SK-N-SH (cell line): ENCODE data around the gene PRIMPOL. TPM values are rescaled to one million over a fixed set of nuclear protein-coding genes. Genes with fewer than 3 reads are reported as not detected.

Experiments used
- CTCF ChIA-PET: fragments of 300-600, 350-600 bp; formaldehyde crosslinking; extraction: SDS; loops from one replicate; lab custom pipeline; 2021; lab: Yijun Ruan, JAX
- POLR2A ChIA-PET: fragments of 350-600 bp; sonication (Branson Sonifier 250); formaldehyde crosslinking; extraction: SDS; loops from one replicate; lab custom pipeline; 2020; ENCODE audit warnings: antibody characterized with exemption, inconsistent platforms; lab: Yijun Ruan, JAX
- DNase-seq: peaks from one replicate; pipeline ENCODE4 v3.0.0; 2012
- H2AFZ ChIP-seq: fragments of 200-600 bp; sonication (generic); 2 replicates; pipeline ENCODE4 v1.8.1; 2016; ENCODE audit warnings: antibody characterized with exemption, mild to moderate bottlenecking, low read depth
- H3F3A ChIP-seq: fragments of 200-600 bp; sonication (generic); replicated peaks from 2 replicates; pipeline ENCODE3; 2016; ENCODE audit warnings: antibody characterized with exemption, mild to moderate bottlenecking; ENCODE audit not compliant: insufficient read depth
- H3K27ac ChIP-seq, 2 experiments: fragments of 200-500 bp in 1 of 2; fragments of 200-600 bp in 1 of 2; sonication (Bioruptor generic) in 1 of 2; sonication (generic), shearing (Covaris generic) in 1 of 2; 2 replicates each; pipeline versions ENCODE4 v1.5.1 to v1.6.1; 2014 to 2016; ENCODE audit warnings: low read depth in 2 of 2, inconsistent platforms in 1 of 2, low read length in 1 of 2, mild to moderate bottlenecking in 1 of 2, mixed read lengths in 1 of 2
- H3K27me3 ChIP-seq: fragments of 200-600 bp; sonication (generic), shearing (Covaris generic); 2 replicates; pipeline ENCODE4 v1.6.1; 2016; ENCODE audit warnings: mixed run types; ENCODE audit not compliant: insufficient read depth
- H3K36me3 ChIP-seq, 2 experiments: fragments of 200-500 bp in 1 of 2; fragments of 200-600 bp in 1 of 2; sonication (Bioruptor generic) in 1 of 2; sonication (generic) in 1 of 2; replicated peaks in 1 of 2; 2 replicates each; pipeline versions ENCODE3 to v1.5.1; 2014 to 2016; ENCODE audit warnings: low read length in 1 of 2, mild to moderate bottlenecking in 1 of 2; ENCODE audit not compliant: insufficient read depth in 2 of 2, control insufficient read depth in 1 of 2
- H3K4me1 ChIP-seq, 2 experiments: fragments of 200-500 bp in 1 of 2; fragments of 200-600 bp in 1 of 2; sonication (Bioruptor generic) in 1 of 2; sonication (generic), shearing (Covaris generic) in 1 of 2; 2 replicates each; pipeline versions ENCODE4 v1.5.1 to v1.6.1; 2014 to 2016; ENCODE audit warnings: low read depth in 1 of 2, low read length in 1 of 2, mixed run types in 1 of 2; ENCODE audit not compliant: insufficient read depth in 2 of 2, control insufficient read depth in 1 of 2
- H3K4me2 ChIP-seq: fragments of 200-600 bp; sonication (generic), shearing (Covaris generic); 2 replicates; pipeline ENCODE4 v1.6.1; 2017; ENCODE audit warnings: mixed run types
- H3K4me3 ChIP-seq, 2 experiments: fragments of 200-500 bp in 1 of 2; fragments of 200-600 bp in 1 of 2; sonication (Bioruptor generic) in 1 of 2; sonication (generic), shearing (Covaris generic) in 1 of 2; 2 replicates each; pipeline versions ENCODE4 v1.5.1 to v1.8.1; 2014 to 2016; ENCODE audit warnings: low read depth in 2 of 2, inconsistent platforms in 1 of 2, low read length in 1 of 2, mild to moderate bottlenecking in 1 of 2, mixed read lengths in 1 of 2, moderate library complexity in 1 of 2
- H3K79me2 ChIP-seq: fragments of 200-600 bp; sonication (generic); 2 replicates; pipeline ENCODE4 v1.8.1; 2017; ENCODE audit warnings: mild to moderate bottlenecking; ENCODE audit not compliant: insufficient read depth
- H3K9ac ChIP-seq: fragments of 200-600 bp; sonication (generic); 2 replicates; pipeline ENCODE4 v1.6.1; 2017; ENCODE audit warnings: mixed run types
- H3K9me2 ChIP-seq: fragments of 200-600 bp; sonication (generic); 2 replicates; pipeline ENCODE4 v1.6.1; 2017; ENCODE audit warnings: mixed run types
- H3K9me3 ChIP-seq: fragments of 200-600 bp; sonication (generic); 2 replicates; pipeline ENCODE4 v1.6.1; 2017; ENCODE audit warnings: mixed run types, mild to moderate bottlenecking, moderate library complexity
- H4K20me1 ChIP-seq: fragments of 200-600 bp; sonication (generic); 2 replicates; pipeline ENCODE4 v1.6.1; 2017; ENCODE audit warnings: mild to moderate bottlenecking, mixed run types; ENCODE audit not compliant: insufficient read depth
- CHD2 ChIP-seq: fragments of 150-350 bp; IDR thresholded peaks from 2 replicates; pipeline ENCODE4 v1.6.1; 2018; ENCODE audit warnings: low read length; ENCODE audit not compliant: partially characterized antibody
- FOSL2 ChIP-seq: IDR thresholded peaks from 2 replicates; pipeline ENCODE4 v1.4.0; 2012; ENCODE audit warnings: low read depth, mild to moderate bottlenecking, moderate library complexity, borderline replicate concordance
- PBX3 ChIP-seq: IDR thresholded peaks from 2 replicates; pipeline ENCODE4; 2012
- RCOR1 ChIP-seq: fragments of 150-350 bp; IDR thresholded peaks from 2 replicates; pipeline ENCODE4 v1.6.1; 2017; ENCODE audit warnings: antibody characterized with exemption, low read length
- RFX5 ChIP-seq: IDR thresholded peaks from 2 replicates; pipeline ENCODE4 v1.6.1; 2012; ENCODE audit warnings: mild to moderate bottlenecking, improper control_type of control experiment, low read length
- TCF12 ChIP-seq: IDR thresholded peaks from 2 replicates; pipeline ENCODE4 v1.4.0; 2012
- TEAD4 ChIP-seq: IDR thresholded peaks from 2 replicates; pipeline ENCODE4 v1.4.0; 2012; ENCODE audit warnings: mild to moderate bottlenecking, borderline replicate concordance; ENCODE audit not compliant: insufficient read depth
- WGBS: methylation state at CpG from one replicate; pipeline ENCODE4 v1.1.6; 2017; ENCODE audit warnings: low lambda C conversion rate; 5-methylcytosine and 5-hydroxymethylcytosine counted together
- polyA plus RNA-seq, 3 experiments: library from polyadenylated mRNA; depleted of rRNA; stranded (reverse); fragments of >200 nt; gene quantifications; 2 replicates each; pipeline ENCODE4 v1.2.3, GENCODE V29; 2012
- TF ChIP-seq, protein P1 (sequence below): fragments of 200-600 bp; sonication (generic); IDR thresholded peaks from 2 replicates; pipeline ENCODE4 v1.6.1; 2017; ENCODE audit warnings: antibody characterized with exemption, mild to moderate bottlenecking, moderate library complexity
- TF ChIP-seq, protein P2 (sequence below): IDR thresholded peaks from 2 replicates; pipeline ENCODE4 v1.6.1; 2012; ENCODE audit warnings: mild to moderate bottlenecking, low read depth, low read length, moderate library complexity

PRIMPOL gene
- polyA plus RNA-seq, 1 of the 3 experiments (the other 2 are of a cell fraction) = 8.0 TPM

GRCh38 chr4:184641451-184641850, 8.1 kb upstream of the PRIMPOL start:
- 94% methylated on average over 5 of the region's 5 CpGs for WGBS

More at GRCh38 chr4:184641451-184641850, 8.1 kb upstream of the PRIMPOL start:
- CTCF ChIA-PET = no interaction called here
- Histone ChIP-seq H2AFZ (no peak overlapping the region), H3K9me2 (no peaks in the 10 kb centered on the region), H3K36me3 (peaks cover 34 to 46% of the 10 kb centered on the region in 2 experiments), H3K27ac (no peak overlapping the region), H3K4me2 (no peak overlapping the region), H3F3A (peaks cover 7% of the 10 kb centered on the region), H3K9ac (no peak overlapping the region), H3K4me3 (no peak overlapping the region), H3K9me3 (no peaks in the 10 kb centered on the region), H3K79me2 (peaks cover 95% of the 10 kb centered on the region), H4K20me1 (peaks cover 18% of the 10 kb centered on the region), H3K4me1 (peaks cover 8 to 19% of the 10 kb centered on the region in 2 experiments; a peak in 3 of 4 replicates), H3K27me3 (no peaks in the 10 kb centered on the region)
- no peak for DNase-seq
- POLR2A ChIA-PET = no interaction called here
- TF ChIP-seq TCF12 (no peak), CHD2 (no peak), TEAD4 (no peak), RFX5 (no peak), RCOR1 (no peak), PBX3 (no peak), FOSL2 (no peak)
- TF ChIP-seq, protein P1, sequence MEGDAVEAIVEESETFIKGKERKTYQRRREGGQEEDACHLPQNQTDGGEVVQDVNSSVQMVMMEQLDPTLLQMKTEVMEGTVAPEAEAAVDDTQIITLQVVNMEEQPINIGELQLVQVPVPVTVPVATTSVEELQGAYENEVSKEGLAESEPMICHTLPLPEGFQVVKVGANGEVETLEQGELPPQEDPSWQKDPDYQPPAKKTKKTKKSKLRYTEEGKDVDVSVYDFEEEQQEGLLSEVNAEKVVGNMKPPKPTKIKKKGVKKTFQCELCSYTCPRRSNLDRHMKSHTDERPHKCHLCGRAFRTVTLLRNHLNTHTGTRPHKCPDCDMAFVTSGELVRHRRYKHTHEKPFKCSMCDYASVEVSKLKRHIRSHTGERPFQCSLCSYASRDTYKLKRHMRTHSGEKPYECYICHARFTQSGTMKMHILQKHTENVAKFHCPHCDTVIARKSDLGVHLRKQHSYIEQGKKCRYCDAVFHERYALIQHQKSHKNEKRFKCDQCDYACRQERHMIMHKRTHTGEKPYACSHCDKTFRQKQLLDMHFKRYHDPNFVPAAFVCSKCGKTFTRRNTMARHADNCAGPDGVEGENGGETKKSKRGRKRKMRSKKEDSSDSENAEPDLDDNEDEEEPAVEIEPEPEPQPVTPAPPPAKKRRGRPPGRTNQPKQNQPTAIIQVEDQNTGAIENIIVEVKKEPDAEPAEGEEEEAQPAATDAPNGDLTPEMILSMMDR = no peak
- TF ChIP-seq, protein P2, sequence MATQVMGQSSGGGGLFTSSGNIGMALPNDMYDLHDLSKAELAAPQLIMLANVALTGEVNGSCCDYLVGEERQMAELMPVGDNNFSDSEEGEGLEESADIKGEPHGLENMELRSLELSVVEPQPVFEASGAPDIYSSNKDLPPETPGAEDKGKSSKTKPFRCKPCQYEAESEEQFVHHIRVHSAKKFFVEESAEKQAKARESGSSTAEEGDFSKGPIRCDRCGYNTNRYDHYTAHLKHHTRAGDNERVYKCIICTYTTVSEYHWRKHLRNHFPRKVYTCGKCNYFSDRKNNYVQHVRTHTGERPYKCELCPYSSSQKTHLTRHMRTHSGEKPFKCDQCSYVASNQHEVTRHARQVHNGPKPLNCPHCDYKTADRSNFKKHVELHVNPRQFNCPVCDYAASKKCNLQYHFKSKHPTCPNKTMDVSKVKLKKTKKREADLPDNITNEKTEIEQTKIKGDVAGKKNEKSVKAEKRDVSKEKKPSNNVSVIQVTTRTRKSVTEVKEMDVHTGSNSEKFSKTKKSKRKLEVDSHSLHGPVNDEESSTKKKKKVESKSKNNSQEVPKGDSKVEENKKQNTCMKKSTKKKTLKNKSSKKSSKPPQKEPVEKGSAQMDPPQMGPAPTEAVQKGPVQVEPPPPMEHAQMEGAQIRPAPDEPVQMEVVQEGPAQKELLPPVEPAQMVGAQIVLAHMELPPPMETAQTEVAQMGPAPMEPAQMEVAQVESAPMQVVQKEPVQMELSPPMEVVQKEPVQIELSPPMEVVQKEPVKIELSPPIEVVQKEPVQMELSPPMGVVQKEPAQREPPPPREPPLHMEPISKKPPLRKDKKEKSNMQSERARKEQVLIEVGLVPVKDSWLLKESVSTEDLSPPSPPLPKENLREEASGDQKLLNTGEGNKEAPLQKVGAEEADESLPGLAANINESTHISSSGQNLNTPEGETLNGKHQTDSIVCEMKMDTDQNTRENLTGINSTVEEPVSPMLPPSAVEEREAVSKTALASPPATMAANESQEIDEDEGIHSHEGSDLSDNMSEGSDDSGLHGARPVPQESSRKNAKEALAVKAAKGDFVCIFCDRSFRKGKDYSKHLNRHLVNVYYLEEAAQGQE = no peak
